ENCODE data around the gene ZNF606.

Gene ZNF606

GRCh38 chr19:58002384-58003173 is at the start of gene ZNF606:
Gene ZNF606 (minus strand): TSS chr19:58002820. CDS start chr19:58001319, 1,501 bp downstream.
- peaks cover 66% of the 10 kb centered on the region for H3K9me3 Mint-ChIP-seq

GRCh38 chr19:58052256-58052655 is 49.6 kb upstream of the ZNF606 start:
- H3K27ac Mint-ChIP-seq = no peak overlapping the region
- no peak overlapping the region for H3K4me3 Mint-ChIP-seq
- H3K9me3 Mint-ChIP-seq = peaks cover 55% of the 10 kb centered on the region
- no peak for DNase-seq
- CTCF ChIA-PET = no interaction called here
- H3K27me3 Mint-ChIP-seq = no peaks in the 10 kb centered on the region
- peaks cover 7% of the 10 kb centered on the region for H3K36me3 Mint-ChIP-seq
- no peaks in the 10 kb centered on the region for H3K4me1 Mint-ChIP-seq

More at GRCh38 chr19:58002384-58003173, at the start of gene ZNF606:
- peak within 1 kb of the TSS; percentile 88 for H3K27ac Mint-ChIP-seq
- CTCF ChIA-PET = interaction anchor here (0.9 kb wide), 1 partner anchor 156 kb away, joined by 3 read pairs; no protein-coding TSS in a partner anchor
- H3K36me3 Mint-ChIP-seq = peaks cover 89% of the 10 kb centered on the region
- H3K27me3 Mint-ChIP-seq = no peaks in the 10 kb centered on the region
- H3K4me3 Mint-ChIP-seq = peak within 1 kb of the TSS; percentile 80
- peak; percentile 89 for DNase-seq
- peaks cover 30% of the 10 kb centered on the region for H3K4me1 Mint-ChIP-seq

GRCh38 chr19:58047672-58048071 is 45.1 kb upstream of the ZNF606 start:
- Mint-ChIP-seq H3K36me3 (peaks cover 1% of the 10 kb centered on the region), H3K9me3 (peaks cover 62% of the 10 kb centered on the region)
- CTCF ChIA-PET = no interaction called here

GRCh38 chr19:58046856-58047255 is 44.2 kb upstream of the ZNF606 start:
- CTCF ChIA-PET = no interaction called here
- Mint-ChIP-seq H3K27ac (no peak overlapping the region), H3K9me3 (peaks cover 62% of the 10 kb centered on the region), H3K36me3 (peaks cover 1% of the 10 kb centered on the region), H3K27me3 (no peaks in the 10 kb centered on the region), H3K4me1 (no peaks in the 10 kb centered on the region), H3K4me3 (no peak overlapping the region)
- DNase-seq = no peak

More at GRCh38 chr19:58047672-58048071, 45.1 kb upstream of the ZNF606 start:
- DNase-seq = no peak
- H3K4me3 Mint-ChIP-seq = no peak overlapping the region
- H3K4me1 Mint-ChIP-seq = no peaks in the 10 kb centered on the region
- no peak overlapping the region for H3K27ac Mint-ChIP-seq
- no peaks in the 10 kb centered on the region for H3K27me3 Mint-ChIP-seq

GRCh38 chr19:58045411-58046050 is 42.9 kb upstream of the ZNF606 start:
- DNase-seq = no peak
- CTCF ChIA-PET = no interaction called here
- H3K4me1 Mint-ChIP-seq = no peaks in the 10 kb centered on the region
- H3K36me3 Mint-ChIP-seq = no peaks in the 10 kb centered on the region
- no peak overlapping the region for H3K27ac Mint-ChIP-seq
- no peaks in the 10 kb centered on the region for H3K27me3 Mint-ChIP-seq
- no peak overlapping the region for H3K4me3 Mint-ChIP-seq
- peaks cover 62% of the 10 kb centered on the region for H3K9me3 Mint-ChIP-seq

- no peaks in the 10 kb centered on the region for H3K36me3 Mint-ChIP-seq
- H3K4me3 Mint-ChIP-seq = no peak overlapping the region
- H3K27ac Mint-ChIP-seq = no peak overlapping the region
- no peaks in the 10 kb centered on the region for H3K27me3 Mint-ChIP-seq
- CTCF ChIA-PET = no interaction called here
- DNase-seq = no peak
- H3K9me3 Mint-ChIP-seq = peaks cover 65% of the 10 kb centered on the region
- H3K4me1 Mint-ChIP-seq = no peaks in the 10 kb centered on the region
Observed at GRCh38 chr19:58044886-58045285, 42.3 kb upstream of the ZNF606 start.

GRCh38 chr19:58044391-58044790 is 41.8 kb upstream of the ZNF606 start:
- DNase-seq = no peak
- Mint-ChIP-seq H3K27me3 (no peaks in the 10 kb centered on the region), H3K4me1 (no peaks in the 10 kb centered on the region), H3K9me3 (peaks cover 61% of the 10 kb centered on the region), H3K36me3 (no peaks in the 10 kb centered on the region), H3K4me3 (no peak overlapping the region), H3K27ac (no peak overlapping the region)
- CTCF ChIA-PET = no interaction called here

GRCh38 chr19:58042495-58043340 is 40.1 kb upstream of the ZNF606 start:
- no peak for DNase-seq
- Mint-ChIP-seq H3K27ac (no peak overlapping the region), H3K36me3 (no peaks in the 10 kb centered on the region), H3K27me3 (no peaks in the 10 kb centered on the region), H3K9me3 (peaks cover 59% of the 10 kb centered on the region), H3K4me1 (no peaks in the 10 kb centered on the region), H3K4me3 (no peak overlapping the region)
- CTCF ChIA-PET = no interaction called here

- H3K36me3 Mint-ChIP-seq = no peaks in the 10 kb centered on the region
- no peak overlapping the region for H3K27ac Mint-ChIP-seq
- peaks cover 57% of the 10 kb centered on the region for H3K9me3 Mint-ChIP-seq
- H3K4me1 Mint-ChIP-seq = no peaks in the 10 kb centered on the region
- no peak overlapping the region for H3K4me3 Mint-ChIP-seq
- no peaks in the 10 kb centered on the region for H3K27me3 Mint-ChIP-seq
- CTCF ChIA-PET = interaction anchor here (0.6 kb wide), 1 partner anchor 192 kb away, joined by 3 read pairs; the partner anchor contains the start of gene ZNF587
- DNase-seq = no peak
Observed at GRCh38 chr19:58040751-58041525, 38.3 kb upstream of the ZNF606 start.

- Mint-ChIP-seq H3K4me3 (no peak overlapping the region), H3K4me1 (no peaks in the 10 kb centered on the region), H3K9me3 (peaks cover 60% of the 10 kb centered on the region), H3K27me3 (peaks cover 11% of the 10 kb centered on the region), H3K27ac (no peak overlapping the region), H3K36me3 (peaks cover 6% of the 10 kb centered on the region)
- CTCF ChIA-PET = no interaction called here
- DNase-seq = no peak
Observed at GRCh38 chr19:58038688-58039204, 36.1 kb upstream of the ZNF606 start.

GRCh38 chr19:58037927-58038687 is 35.5 kb upstream of the ZNF606 start:
- CTCF ChIA-PET = no interaction called here
- Mint-ChIP-seq H3K9me3 (peaks cover 55% of the 10 kb centered on the region), H3K4me3 (no peak overlapping the region), H3K27ac (no peak overlapping the region), H3K36me3 (peaks cover 6% of the 10 kb centered on the region), H3K4me1 (no peaks in the 10 kb centered on the region), H3K27me3 (peaks cover 11% of the 10 kb centered on the region)
- no peak for DNase-seq

GRCh38 chr19:58035863-58036262 is 33.2 kb upstream of the ZNF606 start:
- H3K4me3 Mint-ChIP-seq = no peak overlapping the region
- no peak overlapping the region for H3K27ac Mint-ChIP-seq
- CTCF ChIA-PET = no interaction called here
- H3K36me3 Mint-ChIP-seq = peaks cover 6% of the 10 kb centered on the region
- peaks cover 43% of the 10 kb centered on the region for H3K9me3 Mint-ChIP-seq
- no peak for DNase-seq
- H3K27me3 Mint-ChIP-seq = peaks cover 11% of the 10 kb centered on the region
- H3K4me1 Mint-ChIP-seq = no peaks in the 10 kb centered on the region

- CTCF ChIA-PET = no interaction called here
- no peak for DNase-seq
- Mint-ChIP-seq H3K36me3 (peaks cover 6% of the 10 kb centered on the region), H3K9me3 (peaks cover 36% of the 10 kb centered on the region), H3K4me3 (no peak overlapping the region), H3K27ac (no peak overlapping the region), H3K4me1 (no peaks in the 10 kb centered on the region), H3K27me3 (peaks cover 11% of the 10 kb centered on the region)
Observed at GRCh38 chr19:58034477-58034793, 31.8 kb upstream of the ZNF606 start.

Data from activated naive CD4-positive, alpha-beta T cell treated with anti-CD3 and anti-CD28 coated beads, Interleukin-2, amount 10 ng/mL, durations not matched to agents 7 days and 5 days (primary cell).